GM06990 (cell line): Measurements from ENCODE around the gene INPP5A.

Experiments
- DNase-seq: peaks from one replicate; pipeline ENCODE4 v3.0.0-alpha.2; 2011; ENCODE audit not compliant: insufficient read length; ENCODE audit errors: extremely low read depth
- H3K27me3 ChIP-seq: replicated peaks from 2 replicates; pipeline ENCODE4 v1.6.0; 2011; ENCODE audit warnings: low read length; ENCODE audit not compliant: control insufficient read depth, insufficient read depth
- H3K36me3 ChIP-seq: 2 replicates; pipeline ENCODE4 v1.5.1; 2011; ENCODE audit warnings: low read length; ENCODE audit not compliant: control insufficient read depth, insufficient read depth
- H3K4me3 ChIP-seq: replicated peaks from 2 replicates; pipeline ENCODE4 v1.5.1; 2011; ENCODE audit warnings: low read depth, mild to moderate bottlenecking, control low read depth, low read length
- CTCF ChIP-seq: IDR thresholded peaks from 2 replicates; pipeline ENCODE4 v1.5.1; 2011; ENCODE audit warnings: low read length, control low read depth, mild to moderate bottlenecking, inconsistent platforms; ENCODE audit not compliant: insufficient read depth, poor library complexity, severe bottlenecking

INPP5A gene

GRCh38 chr10:132779549-132780294 lies 242.1 kb downstream of the INPP5A start:
- Histone ChIP-seq H3K27me3 (no peaks in the 10 kb centered on the region), H3K4me3 (no peak overlapping the region), H3K36me3 (peaks cover 2% of the 10 kb centered on the region)
- DNase-seq: no peak
- no peak for TF ChIP-seq CTCF

GRCh38 chr10:132780356-132780755 lies 242.8 kb downstream of the INPP5A start:
- TF ChIP-seq CTCF: no peak
- Histone ChIP-seq H3K27me3 (no peaks in the 10 kb centered on the region), H3K4me3 (no peak overlapping the region)

GRCh38 chr10:132781556-132781955 lies 244.0 kb downstream of the INPP5A start:
- no peak overlapping the region for H3K4me3 ChIP-seq
- no peak for TF ChIP-seq CTCF
- H3K36me3 ChIP-seq: peaks cover 2% of the 10 kb centered on the region
- DNase-seq: no peak
- H3K27me3 ChIP-seq: no peaks in the 10 kb centered on the region

More at GRCh38 chr10:132780356-132780755, 242.8 kb downstream of the INPP5A start:
- no peak for DNase-seq
- peaks cover 2% of the 10 kb centered on the region for H3K36me3 ChIP-seq

GRCh38 chr10:132783165-132783939 lies 245.8 kb downstream of the INPP5A start:
- TF ChIP-seq CTCF: no peak
- Histone ChIP-seq H3K4me3 (no peak overlapping the region), H3K27me3 (no peaks in the 10 kb centered on the region), H3K36me3 (peaks cover 2% of the 10 kb centered on the region)
- DNase-seq: no peak

GRCh38 chr10:132783940-132784865 lies 246.6 kb downstream of the INPP5A start:
- TF ChIP-seq CTCF: no peak
- H3K36me3 ChIP-seq: peaks cover 2% of the 10 kb centered on the region; the same call in 1 of the 2 replicates
- H3K27me3 ChIP-seq: no peaks in the 10 kb centered on the region; the same call in 1 of the 2 replicates
- DNase-seq: no peak
- H3K4me3 ChIP-seq: no peak overlapping the region
